NB4 (cell line): Measurements from ENCODE around the gene ZC3H11A.

ENCODE experiments used
- POLR2A ChIP-seq: IDR thresholded peaks from 2 replicates; pipeline ENCODE4 v1.6.1; 2011; ENCODE audit warnings: mild to moderate bottlenecking; ENCODE audit not compliant: insufficient read length; ENCODE audit errors: extremely low read depth
- TF ChIP-seq, protein P1 (sequence below): IDR thresholded peaks from one replicate; pipeline ENCODE4 v1.5.1; 2012; ENCODE audit warnings: low read depth, low read length

DNA sequence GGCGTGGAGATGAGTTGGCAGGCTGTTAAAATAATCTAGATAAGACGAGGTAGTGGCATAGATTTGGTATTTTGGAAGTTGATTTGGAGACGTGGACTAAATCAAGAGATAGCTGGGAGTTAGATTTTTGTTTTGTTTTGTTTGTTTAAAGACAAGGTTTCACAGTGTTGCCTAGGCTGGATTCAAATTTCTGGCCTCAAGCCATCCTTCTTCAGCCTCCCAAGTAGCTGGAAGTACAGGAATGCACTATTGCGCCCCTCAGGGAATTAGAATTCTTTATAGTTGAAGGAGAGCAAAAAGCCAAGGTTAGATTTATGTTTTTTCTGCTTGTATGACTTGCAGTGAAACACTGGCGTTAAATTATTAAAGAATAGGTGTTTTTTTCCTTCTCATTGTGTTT lies 43.7 kb downstream of the ZC3H11A start:
- TF ChIP-seq, protein P1, sequence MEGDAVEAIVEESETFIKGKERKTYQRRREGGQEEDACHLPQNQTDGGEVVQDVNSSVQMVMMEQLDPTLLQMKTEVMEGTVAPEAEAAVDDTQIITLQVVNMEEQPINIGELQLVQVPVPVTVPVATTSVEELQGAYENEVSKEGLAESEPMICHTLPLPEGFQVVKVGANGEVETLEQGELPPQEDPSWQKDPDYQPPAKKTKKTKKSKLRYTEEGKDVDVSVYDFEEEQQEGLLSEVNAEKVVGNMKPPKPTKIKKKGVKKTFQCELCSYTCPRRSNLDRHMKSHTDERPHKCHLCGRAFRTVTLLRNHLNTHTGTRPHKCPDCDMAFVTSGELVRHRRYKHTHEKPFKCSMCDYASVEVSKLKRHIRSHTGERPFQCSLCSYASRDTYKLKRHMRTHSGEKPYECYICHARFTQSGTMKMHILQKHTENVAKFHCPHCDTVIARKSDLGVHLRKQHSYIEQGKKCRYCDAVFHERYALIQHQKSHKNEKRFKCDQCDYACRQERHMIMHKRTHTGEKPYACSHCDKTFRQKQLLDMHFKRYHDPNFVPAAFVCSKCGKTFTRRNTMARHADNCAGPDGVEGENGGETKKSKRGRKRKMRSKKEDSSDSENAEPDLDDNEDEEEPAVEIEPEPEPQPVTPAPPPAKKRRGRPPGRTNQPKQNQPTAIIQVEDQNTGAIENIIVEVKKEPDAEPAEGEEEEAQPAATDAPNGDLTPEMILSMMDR: no peak
- no peak for TF ChIP-seq POLR2A
